Activated B cell treated with CpG ODN at 0.5 μM for 24 hours (primary cell): ENCODE results near the gene PTPRZ1. TPM values are rescaled to one million over a fixed set of nuclear protein-coding genes. Genes with fewer than 3 reads are reported as not detected.

Experiments used
- ATAC-seq: fragments of 200-7000 bp; cut with Tn5 transposase; one replicate; pipeline ENCODE4 v1.10.0; 2021; ENCODE audit warnings: low read depth, mild to moderate bottlenecking, moderate library complexity
- CTCF ChIA-PET: fragments of 350-600 bp; sonication (Branson Sonifier 250); formaldehyde crosslinking; loops from one replicate; lab custom pipeline; 2021; ENCODE audit warnings: antibody characterized with exemption; lab: Charles Lee
- POLR2A ChIA-PET: fragments of 350-600 bp; sonication (Branson Sonifier 250); formaldehyde crosslinking; loops from one replicate; lab custom pipeline; 2021; ENCODE audit warnings: antibody characterized with exemption; lab: Charles Lee
- DNase-seq: peaks from one replicate; pipeline ENCODE4 v3.0.0; 2022
- H3K27ac Mint-ChIP-seq: one replicate; pipeline ENCODE4 v1.8.0; 2020; ENCODE audit warnings: mixed read lengths
- H3K27me3 Mint-ChIP-seq: one replicate; pipeline ENCODE4 v1.8.0; 2021; ENCODE audit warnings: mixed read lengths
- H3K36me3 Mint-ChIP-seq: one replicate; pipeline ENCODE4 v1.8.0; 2021; ENCODE audit warnings: low read depth, mixed read lengths
- H3K4me1 Mint-ChIP-seq: one replicate; pipeline ENCODE4 v1.8.0; 2021; ENCODE audit warnings: mixed read lengths
- H3K4me3 Mint-ChIP-seq: one replicate; pipeline ENCODE4 v1.8.0; 2020; ENCODE audit warnings: mild to moderate bottlenecking, mixed read lengths
- H3K9me3 Mint-ChIP-seq: one replicate; pipeline ENCODE4 v1.8.0; 2020; ENCODE audit warnings: mixed read lengths
- CTCF ChIP-seq: fragments of 200-600 bp; IDR thresholded peaks from one replicate; pipeline ENCODE4 v1.8.0; 2022; ENCODE audit warnings: antibody characterized with exemption, mild to moderate bottlenecking
- intact Hi-C: fragments of 100-400 bp; cut with micrococcal nuclease; formaldehyde crosslinking; loops from one replicate; pipeline ENCODE4 v1.15.1; 2024
- total RNA-seq: library from RNA; stranded (reverse); gene quantifications from 2 replicates; pipeline ENCODE4 v1.2.3, GENCODE V29; 2022

Gene PTPRZ1
- total RNA-seq, 1 donor from 2014 or later: not detected

GRCh38 chr7:121957626-121958025, 84.7 kb downstream of the PTPRZ1 start:
- ChIA-PET CTCF (no interaction called here), POLR2A (no interaction called here)
- TF ChIP-seq CTCF: no peak
- H3K4me3 Mint-ChIP-seq: no peak overlapping the region
- intact Hi-C loops: no loop called here
- no peak overlapping the region for H3K27ac Mint-ChIP-seq
- DNase-seq: no peak
- H3K4me1 Mint-ChIP-seq: no peaks in the 10 kb centered on the region
- no peak for ATAC-seq
- H3K27me3 Mint-ChIP-seq: no peaks in the 10 kb centered on the region
- no peaks in the 10 kb centered on the region for H3K36me3 Mint-ChIP-seq
- H3K9me3 Mint-ChIP-seq: no peaks in the 10 kb centered on the region

GRCh38 chr7:121960678-121961077, 87.7 kb downstream of the PTPRZ1 start:
- CTCF ChIA-PET: no interaction called here
- intact Hi-C loops: no loop called here
- DNase-seq (no peak), ATAC-seq (no peak)
- POLR2A ChIA-PET: no interaction called here
- H3K4me1 Mint-ChIP-seq: no peaks in the 10 kb centered on the region
- TF ChIP-seq CTCF: no peak
- H3K9me3 Mint-ChIP-seq: no peaks in the 10 kb centered on the region
- H3K4me3 Mint-ChIP-seq: no peak overlapping the region
- no peaks in the 10 kb centered on the region for H3K36me3 Mint-ChIP-seq
- no peaks in the 10 kb centered on the region for H3K27me3 Mint-ChIP-seq
- no peak overlapping the region for H3K27ac Mint-ChIP-seq

DNA sequence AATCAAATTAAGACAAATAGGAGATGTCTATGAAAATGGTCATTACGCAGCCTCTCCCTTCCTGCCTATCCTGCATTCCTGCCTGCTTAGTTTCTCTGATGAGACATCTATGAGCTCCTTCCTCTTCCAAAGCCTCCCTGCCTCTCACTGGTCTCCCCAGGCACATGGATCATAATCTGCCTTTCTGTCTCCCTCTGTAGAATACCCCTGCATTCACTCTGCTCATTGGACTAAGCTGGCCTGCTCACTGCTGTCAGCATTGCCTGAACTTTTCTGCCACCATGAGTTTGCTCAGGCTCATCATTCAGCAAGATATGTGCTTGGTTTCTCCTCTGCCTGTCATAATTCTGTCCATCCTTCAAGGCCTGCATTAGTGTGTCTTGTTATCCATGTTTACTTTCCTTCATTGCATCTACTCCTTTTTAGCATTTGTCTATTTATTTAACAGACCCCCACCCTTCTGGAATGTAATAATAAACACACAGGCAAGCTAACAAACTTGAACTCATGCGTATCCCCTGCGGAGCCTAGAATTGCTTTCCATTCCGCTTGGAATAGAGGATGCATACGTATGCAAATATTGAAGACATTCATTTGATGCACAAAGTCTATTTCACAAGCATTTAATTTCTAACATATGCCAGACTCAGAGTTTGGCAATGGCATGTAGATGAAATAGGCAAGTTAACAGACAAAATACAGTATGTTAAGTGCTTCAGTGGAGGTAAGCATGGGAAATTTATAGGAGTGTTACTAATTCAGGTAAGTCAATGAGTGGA, 88.3 kb downstream of the PTPRZ1 start:
- intact Hi-C loops: no loop called here
- CTCF ChIA-PET: no interaction called here
- no peaks in the 10 kb centered on the region for H3K36me3 Mint-ChIP-seq
- H3K4me3 Mint-ChIP-seq: no peak overlapping the region
- H3K9me3 Mint-ChIP-seq: no peaks in the 10 kb centered on the region
- no peak for DNase-seq
- H3K27me3 Mint-ChIP-seq: no peaks in the 10 kb centered on the region
- ATAC-seq: no peak
- no peak for TF ChIP-seq CTCF
- H3K27ac Mint-ChIP-seq: no peak overlapping the region
- POLR2A ChIA-PET: no interaction called here
- H3K4me1 Mint-ChIP-seq: no peaks in the 10 kb centered on the region

DNA sequence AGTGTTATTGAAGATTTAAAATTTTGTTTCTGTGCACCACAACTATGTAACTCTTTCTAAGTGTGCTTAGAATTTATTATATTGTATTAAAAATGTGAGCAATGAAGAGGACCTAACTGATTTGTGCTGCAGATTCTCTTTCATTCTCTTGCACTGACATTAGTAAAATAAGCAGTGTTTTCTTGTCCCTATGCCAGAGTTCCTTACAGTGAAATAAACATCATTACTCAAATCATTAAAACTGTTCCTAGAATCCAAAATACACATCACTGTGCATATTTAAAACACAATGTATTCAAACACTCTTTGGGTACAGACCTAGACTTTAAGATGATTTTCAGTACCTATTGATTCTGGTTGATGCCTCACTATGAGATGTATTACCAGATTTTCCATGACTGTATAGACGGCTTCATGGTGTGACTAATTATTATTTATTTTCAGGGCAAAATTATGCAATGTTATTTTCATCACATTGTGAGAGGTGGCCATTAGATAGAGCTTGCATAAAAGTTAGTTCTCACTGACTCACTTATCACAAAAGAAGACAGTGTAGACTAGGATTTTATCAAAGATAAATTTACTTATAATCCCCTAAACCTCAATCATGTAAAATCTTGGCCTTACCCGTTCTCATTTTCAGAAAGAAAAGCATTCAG, 93.4 kb downstream of the PTPRZ1 start:
- TF ChIP-seq CTCF: no peak
- intact Hi-C loops: no loop called here
- ChIA-PET POLR2A (no interaction called here), CTCF (no interaction called here)
- Mint-ChIP-seq H3K27ac (no peak overlapping the region), H3K4me1 (no peaks in the 10 kb centered on the region), H3K9me3 (no peaks in the 10 kb centered on the region), H3K4me3 (no peak overlapping the region), H3K27me3 (no peaks in the 10 kb centered on the region), H3K36me3 (no peaks in the 10 kb centered on the region)
- ATAC-seq: no peak
- DNase-seq: no peak

- H3K9me3 Mint-ChIP-seq: no peaks in the 10 kb centered on the region
- intact Hi-C loops: no loop called here
- no peak overlapping the region for H3K27ac Mint-ChIP-seq
- ChIA-PET CTCF (no interaction called here), POLR2A (no interaction called here)
- ATAC-seq (no peak), DNase-seq (no peak)
- H3K36me3 Mint-ChIP-seq: no peaks in the 10 kb centered on the region
- TF ChIP-seq CTCF: no peak
- no peaks in the 10 kb centered on the region for H3K27me3 Mint-ChIP-seq
- H3K4me3 Mint-ChIP-seq: no peak overlapping the region
- no peaks in the 10 kb centered on the region for H3K4me1 Mint-ChIP-seq
Observed at GRCh38 chr7:121966935-121967332, 94.0 kb downstream of the PTPRZ1 start.
